HCT116 (cell line): ENCODE data around the gene PIH1D1. TPM values are rescaled to one million over a fixed set of nuclear protein-coding genes. Genes with fewer than 3 reads are reported as not detected.

Experiments used
- ATAC-seq: fragments of 200-7000 bp; cut with Tn5 transposase; 2 replicates; pipeline ENCODE4 v1.9.1; 2020; ENCODE audit warnings: mild to moderate bottlenecking, moderate library complexity
- BruUV-seq: library from RNA; stranded (reverse); fragments of 400-500 nt; replicated peaks from 2 replicates; lab custom pipeline; 2021; lab: Mats Ljungman, UMichigan
- CTCF ChIA-PET: fragments of 300-600 bp; sonication (Branson Sonifier 250); formaldehyde crosslinking; loops from one replicate; lab custom pipeline; 2021; ENCODE audit warnings: antibody characterized with exemption; lab: Charles Lee
- POLR2A ChIA-PET: fragments of 300-600, 350-600 bp; sonication (Branson Sonifier 250); formaldehyde crosslinking; loops from one replicate; lab custom pipeline; 2021; ENCODE audit warnings: antibody characterized with exemption; lab: Charles Lee
- RAD21 ChIA-PET, 2 experiments: fragments of 300-600 bp; sonication (Branson Sonifier 250); formaldehyde crosslinking; loops; one replicate each; lab custom pipeline; 2023; ENCODE audit warnings: low total read pairs in 2 of 2; ENCODE audit not compliant: uncharacterized antibody in 2 of 2, unreplicated experiment in 2 of 2, low non-redundant PET in 1 of 2; lab: Charles Lee
- DNase-seq: peaks from one replicate; pipeline ENCODE4 v3.0.0-alpha.2; 2010; ENCODE audit warnings: low read depth, low spot score
- H2AFZ ChIP-seq: fragments of 200-600 bp; shearing (Covaris generic), sonication (generic); 2 replicates; pipeline ENCODE4 v1.6.1; 2017; ENCODE audit warnings: low read depth, mixed run types, mixed read lengths, antibody characterized with exemption, low read length; ENCODE audit not compliant: poor library complexity, severe bottlenecking
- H3K27ac ChIP-seq: 2 replicates; pipeline ENCODE4 v1.5.1; 2012; ENCODE audit warnings: low read depth, low read length
- H3K27me3 ChIP-seq: fragments of 200-600 bp; sonication (generic); 2 replicates; pipeline ENCODE4 v1.6.1; 2016; ENCODE audit warnings: mixed run types, low read length, mixed read lengths; ENCODE audit not compliant: insufficient read depth
- H3K36me3 ChIP-seq, 2 experiments: fragments of 200-500 bp in 1 of 2; fragments of 200-600 bp in 1 of 2; sonication (Bioruptor generic) in 1 of 2; sonication (generic) in 1 of 2; 2 replicates each; pipeline versions ENCODE4 v1.5.1 to v1.6.1; 2014 to 2016; ENCODE audit warnings: low read length in 2 of 2, inconsistent platforms in 1 of 2, mixed read lengths in 1 of 2, mixed run types in 1 of 2; ENCODE audit not compliant: insufficient read depth in 2 of 2, control insufficient read depth in 1 of 2
- H3K4me1 ChIP-seq, 2 experiments: fragments of 200-600 bp in 1 of 2; sonication (generic) in 1 of 2; 2 replicates each; pipeline versions ENCODE4 v1.5.1 to v1.6.1; 2012 to 2017; ENCODE audit warnings: low read length in 2 of 2, inconsistent platforms in 1 of 2, mild to moderate bottlenecking in 1 of 2, mixed read lengths in 1 of 2, mixed run types in 1 of 2, moderate library complexity in 1 of 2; ENCODE audit not compliant: insufficient read depth in 2 of 2, control insufficient read depth in 1 of 2
- H3K4me2 ChIP-seq: fragments of 200-600 bp; sonication (generic); 2 replicates; pipeline ENCODE4 v1.6.1; 2017; ENCODE audit warnings: mixed run types, low read length, mixed read lengths
- H3K4me3 ChIP-seq, 2 experiments: fragments of 200-600 bp in 1 of 2; sonication (generic) in 1 of 2; replicated peaks in 1 of 2; 2 replicates each; pipeline ENCODE4 v1.5.1; 2011 to 2016; ENCODE audit warnings: low read length in 2 of 2, control low read depth in 1 of 2, low read depth in 1 of 2, mild to moderate bottlenecking in 1 of 2, mixed read lengths in 1 of 2, mixed run types in 1 of 2
- H3K79me2 ChIP-seq: fragments of 200-600 bp; sonication (generic); 2 replicates; pipeline ENCODE4 v1.6.1; 2017; ENCODE audit warnings: mild to moderate bottlenecking, mixed run types, low read length, moderate library complexity, mixed read lengths; ENCODE audit not compliant: insufficient read depth
- H3K9ac ChIP-seq: fragments of 200-600 bp; sonication (generic); 2 replicates; pipeline ENCODE4 v1.6.1; 2016; ENCODE audit warnings: low read length, mixed read lengths
- H3K9me2 ChIP-seq: fragments of 200-600 bp; sonication (generic), shearing (Covaris generic); 2 replicates; pipeline ENCODE4 v1.6.1; 2017; ENCODE audit warnings: mixed run types, mild to moderate bottlenecking, moderate library complexity; ENCODE audit not compliant: insufficient read depth
- H3K9me3 ChIP-seq, 2 experiments: fragments of 200-500 bp in 1 of 2; fragments of 200-600 bp in 1 of 2; sonication (Bioruptor generic) in 1 of 2; sonication (generic) in 1 of 2; 2 replicates each; pipeline ENCODE4 v1.6.1; 2014 to 2017; ENCODE audit warnings: low read length in 2 of 2, mixed read lengths in 2 of 2, inconsistent platforms in 1 of 2, low read depth in 1 of 2, mild to moderate bottlenecking in 1 of 2, mixed run types in 1 of 2, moderate library complexity in 1 of 2; ENCODE audit not compliant: control insufficient read depth in 1 of 2, insufficient read depth in 1 of 2
- H4K20me1 ChIP-seq: fragments of 200-600 bp; sonication (generic), shearing (Covaris generic); 2 replicates; pipeline ENCODE4 v1.6.1; 2017; ENCODE audit warnings: mixed run types, mild to moderate bottlenecking, moderate library complexity; ENCODE audit not compliant: insufficient read depth
- CBX3 ChIP-seq: IDR thresholded peaks from 2 replicates; pipeline ENCODE4 v1.6.1; 2012; ENCODE audit warnings: low read depth
- CEBPB ChIP-seq: IDR thresholded peaks from 2 replicates; pipeline ENCODE4 v1.6.1; 2012; ENCODE audit warnings: low read depth
- ELF1 ChIP-seq: IDR thresholded peaks from 2 replicates; pipeline ENCODE4 v1.6.1; 2012; ENCODE audit warnings: low read depth, borderline replicate concordance
- EZH2 ChIP-seq: fragments of 200-600 bp; sonication (generic); IDR thresholded peaks from 2 replicates; pipeline ENCODE4 v1.6.1; 2017; ENCODE audit warnings: antibody characterized with exemption, mixed run types
- EZH2phosphoT487 ChIP-seq: fragments of 200-600 bp; IDR thresholded peaks from 2 replicates; pipeline ENCODE4 v1.6.1; 2018; ENCODE audit warnings: antibody characterized with exemption, borderline replicate concordance
- JUND ChIP-seq: IDR thresholded peaks from 2 replicates; pipeline ENCODE4 v1.6.1; 2012
- POLR2AphosphoS5 ChIP-seq: IDR thresholded peaks from 2 replicates; pipeline ENCODE4 v1.6.1; 2011; ENCODE audit warnings: mild to moderate bottlenecking, low read depth, low read length, moderate library complexity
- RAD21 ChIP-seq: IDR thresholded peaks from 2 replicates; pipeline ENCODE4 v1.6.1; 2012; ENCODE audit warnings: low read depth, mild to moderate bottlenecking
- SIN3A ChIP-seq: IDR thresholded peaks from 2 replicates; pipeline ENCODE4 v1.6.1; 2012; ENCODE audit warnings: low read depth
- SRF ChIP-seq: IDR thresholded peaks from 2 replicates; pipeline ENCODE4 v1.6.1; 2012; ENCODE audit warnings: low read depth
- TCF7L2 ChIP-seq: IDR thresholded peaks from 2 replicates; pipeline ENCODE4 v1.7.0; 2011; ENCODE audit warnings: borderline replicate concordance, inconsistent platforms; ENCODE audit not compliant: insufficient read depth, insufficient read length; ENCODE audit errors: extremely low read depth
- ZFX ChIP-seq: fragments of 450-650 bp; IDR thresholded peaks from 2 replicates; pipeline ENCODE4 v1.6.1; 2017
- ZNF274 ChIP-seq: fragments of 200-500 bp; sonication (Bioruptor generic); IDR thresholded peaks from 2 replicates; pipeline ENCODE4 v1.6.1; 2014; ENCODE audit warnings: mild to moderate bottlenecking, low read depth, low read length, inconsistent platforms
- intact Hi-C: fragments of 100-400 bp; cut with micrococcal nuclease; formaldehyde crosslinking; loops from 2 replicates; pipeline ENCODE4 v1.10.0; 2022
- total RNA-seq: library from RNA; stranded (reverse); gene quantifications from one replicate; pipeline ENCODE4 v1.2.1, GENCODE V29; 2021; ENCODE audit not compliant: unreplicated experiment
- TF ChIP-seq, protein P1 (sequence below): IDR thresholded peaks from 2 replicates; pipeline ENCODE4 v1.6.1; 2012
- TF ChIP-seq, protein P2 (sequence below): IDR thresholded peaks from 2 replicates; pipeline ENCODE4 v1.6.1; 2012
- TF ChIP-seq, protein P3 (sequence below), 3 experiments: fragments of 200-600 bp in 1 of 3; sonication (generic) in 1 of 3; IDR thresholded peaks in 2 of 3; conservative IDR thresholded peaks in 1 of 3; 2 replicates each; pipeline ENCODE4 v1.5.1; 2012 to 2017; ENCODE audit warnings: low read depth in 2 of 3, low read length in 2 of 3, antibody characterized with exemption in 1 of 3, borderline replicate concordance in 1 of 3, control low read depth in 1 of 3, mild to moderate bottlenecking in 1 of 3, mixed read lengths in 1 of 3, mixed run types in 1 of 3, moderate library complexity in 1 of 3; ENCODE audit not compliant: insufficient read depth in 1 of 3

The PIH1D1 gene
- total RNA-seq, 1 experiment from 2014 or later: 152 TPM

DNA sequence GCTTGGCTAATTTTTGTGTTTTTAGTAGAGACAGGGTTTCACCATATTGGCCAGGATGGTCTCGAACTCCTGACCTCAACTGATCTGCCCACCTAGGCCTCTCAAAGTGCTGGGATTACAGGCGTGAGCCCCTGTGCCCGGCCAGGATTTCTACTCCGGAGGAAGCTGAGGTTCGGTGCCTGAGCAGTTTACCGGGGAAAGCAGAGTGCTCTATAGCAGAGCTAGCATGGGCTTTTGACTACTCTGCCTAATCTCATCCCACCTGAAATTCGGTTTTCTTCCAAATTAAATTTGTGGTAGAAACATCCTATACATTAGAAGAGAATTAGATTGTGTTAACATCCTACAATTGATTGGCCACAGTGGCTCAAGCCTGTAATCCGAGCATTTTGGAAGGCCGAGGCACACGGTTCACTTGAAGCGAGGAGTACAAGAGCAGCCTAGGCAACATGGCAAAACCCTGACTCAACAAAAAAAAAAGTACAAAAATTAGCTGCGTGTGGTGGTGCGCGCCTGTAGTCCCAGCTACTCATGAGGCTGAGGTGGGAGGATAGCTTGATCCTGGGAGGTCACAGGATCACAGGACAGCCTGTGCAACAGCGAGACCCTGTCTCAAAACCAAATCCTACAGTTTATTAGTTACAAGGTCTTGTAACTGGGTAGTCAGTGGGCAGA, 37.4 kb upstream of the PIH1D1 start:
- Histone ChIP-seq H3K4me2 (peak overlapping the region; percentile 85), H3K36me3 (peaks cover 21 to 47% of the 10 kb centered on the region in 2 experiments)
- POLR2A ChIA-PET: interaction anchor here (0.5 to 2.1 kb wide), 5 partner anchors 12 to 241 kb away, joined by 3 to 8 read pairs (median 4); partner anchors contain the start of genes ALDH16A1 and PIH1D1

More for the DNA sequence above, 37.4 kb upstream of the PIH1D1 start:
- Histone ChIP-seq H3K9ac (peak overlapping the region; percentile 100), H3K79me2 (peaks cover 43% of the 10 kb centered on the region), H3K4me1 (peaks cover 10 to 52% of the 10 kb centered on the region in 2 experiments; a peak in 3 of 4 replicates), H2AFZ (no peak overlapping the region), H3K27me3 (no peaks in the 10 kb centered on the region), H3K9me2 (no peaks in the 10 kb centered on the region), H3K4me3 (peak overlapping the region; percentile 99 to 100), H3K9me3 (no peaks in the 10 kb centered on the region), H4K20me1 (peaks cover 19% of the 10 kb centered on the region; the same call in 1 of the 2 replicates), H3K27ac (peak overlapping the region; percentile 86)
- ChIA-PET RAD21 (interaction anchor here in 1 of 2 experiments (0.6 kb wide), 1 partner anchor 10 kb away, joined by 4 read pairs; no protein-coding TSS in a partner anchor), CTCF (interaction anchor here (1.2 kb wide), 1 partner anchor 13 kb away, joined by 5 read pairs; no protein-coding TSS in a partner anchor)
- ATAC-seq: no peak
- no peak for DNase-seq
- TF ChIP-seq EZH2phosphoT487 (no peak), JUND (no peak), EZH2 (no peak), ZNF274 (no peak), SIN3A (no peak; the same call in 1 of the 2 replicates), ELF1 (no peak), CEBPB (no peak), RAD21 (no peak), TCF7L2 (no peak), ZFX (no peak), SRF (no peak), CBX3 (no peak), POLR2AphosphoS5 (no peak; the same call in 1 of the 2 replicates)
- TF ChIP-seq, protein P1, sequence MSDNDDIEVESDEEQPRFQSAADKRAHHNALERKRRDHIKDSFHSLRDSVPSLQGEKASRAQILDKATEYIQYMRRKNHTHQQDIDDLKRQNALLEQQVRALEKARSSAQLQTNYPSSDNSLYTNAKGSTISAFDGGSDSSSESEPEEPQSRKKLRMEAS: no peak
- TF ChIP-seq, protein P2, sequence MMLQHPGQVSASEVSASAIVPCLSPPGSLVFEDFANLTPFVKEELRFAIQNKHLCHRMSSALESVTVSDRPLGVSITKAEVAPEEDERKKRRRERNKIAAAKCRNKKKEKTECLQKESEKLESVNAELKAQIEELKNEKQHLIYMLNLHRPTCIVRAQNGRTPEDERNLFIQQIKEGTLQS: no peak
- TF ChIP-seq, protein P3, sequence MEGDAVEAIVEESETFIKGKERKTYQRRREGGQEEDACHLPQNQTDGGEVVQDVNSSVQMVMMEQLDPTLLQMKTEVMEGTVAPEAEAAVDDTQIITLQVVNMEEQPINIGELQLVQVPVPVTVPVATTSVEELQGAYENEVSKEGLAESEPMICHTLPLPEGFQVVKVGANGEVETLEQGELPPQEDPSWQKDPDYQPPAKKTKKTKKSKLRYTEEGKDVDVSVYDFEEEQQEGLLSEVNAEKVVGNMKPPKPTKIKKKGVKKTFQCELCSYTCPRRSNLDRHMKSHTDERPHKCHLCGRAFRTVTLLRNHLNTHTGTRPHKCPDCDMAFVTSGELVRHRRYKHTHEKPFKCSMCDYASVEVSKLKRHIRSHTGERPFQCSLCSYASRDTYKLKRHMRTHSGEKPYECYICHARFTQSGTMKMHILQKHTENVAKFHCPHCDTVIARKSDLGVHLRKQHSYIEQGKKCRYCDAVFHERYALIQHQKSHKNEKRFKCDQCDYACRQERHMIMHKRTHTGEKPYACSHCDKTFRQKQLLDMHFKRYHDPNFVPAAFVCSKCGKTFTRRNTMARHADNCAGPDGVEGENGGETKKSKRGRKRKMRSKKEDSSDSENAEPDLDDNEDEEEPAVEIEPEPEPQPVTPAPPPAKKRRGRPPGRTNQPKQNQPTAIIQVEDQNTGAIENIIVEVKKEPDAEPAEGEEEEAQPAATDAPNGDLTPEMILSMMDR (IDR thresholded peaks at IDR 0.05 in 2 of 3, conservative IDR thresholded peaks at IDR 0.05 in 1 of 3; ENCODE audit: borderline replicate concordance in 1 of 3, insufficient read depth in 1 of 3, low read depth in 2 of 3, low read length in 2 of 3): no peak
- intact Hi-C loops: no loop called here
- no TSS peak for BruUV-seq
